GM23248 (cell line): ENCODE measurements around the gene CDCA3.
"Not testable (repeated sequence)": the region's sequence is repeated elsewhere in the genome, so short reads cannot be mapped to it uniquely, and the experiment has no call there.

Source experiments
- EZH2 ChIP-seq: fragments of 200-600 bp; sonication (generic); IDR thresholded peaks from 2 replicates; pipeline ENCODE4 v1.6.1; 2018; ENCODE audit warnings: antibody characterized with exemption, mild to moderate bottlenecking; ENCODE audit not compliant: insufficient read depth, poor library complexity, severe bottlenecking
- EZH2phosphoT487 ChIP-seq: fragments of 200-600 bp; sonication (generic); IDR thresholded peaks from 2 replicates; pipeline ENCODE4 v1.6.1; 2018; ENCODE audit warnings: antibody characterized with exemption, moderate library complexity, mild to moderate bottlenecking, low read depth; ENCODE audit not compliant: insufficient read depth

GRCh38 chr12:6888794-6889193, 37.7 kb upstream of the CDCA3 start:
- not testable (repeated sequence) for TF ChIP-seq EZH2phosphoT487, EZH2
